Prostate gland (tissue), 2 donors: ENCODE measurements around the gene ICE2.

Experiments used
- POLR2A ChIP-seq: fragments of 450-650 bp; IDR thresholded peaks from one replicate; pipeline ENCODE4 v1.6.1; 2016; ENCODE audit warnings: antibody characterized with exemption, mild to moderate bottlenecking
- POLR2AphosphoS5 ChIP-seq: sonication (generic); formaldehyde crosslinking; IDR thresholded peaks from one replicate; pipeline ENCODE4 v1.6.1; 2017; ENCODE audit warnings: antibody characterized with exemption
- TF ChIP-seq, protein P1 (sequence below), 4 experiments: fragments of 200-600 bp in 2 of 4; fragments of 450-650 bp in 2 of 4; sonication (generic) in 2 of 4; IDR thresholded peaks; 1 replicate in 3 of 4; 2 replicates in 1 of 4; pipeline ENCODE4 v1.5.1; 2016 to 2019; ENCODE audit warnings: antibody characterized with exemption in 4 of 4, mild to moderate bottlenecking in 2 of 4, moderate library complexity in 2 of 4

DNA sequence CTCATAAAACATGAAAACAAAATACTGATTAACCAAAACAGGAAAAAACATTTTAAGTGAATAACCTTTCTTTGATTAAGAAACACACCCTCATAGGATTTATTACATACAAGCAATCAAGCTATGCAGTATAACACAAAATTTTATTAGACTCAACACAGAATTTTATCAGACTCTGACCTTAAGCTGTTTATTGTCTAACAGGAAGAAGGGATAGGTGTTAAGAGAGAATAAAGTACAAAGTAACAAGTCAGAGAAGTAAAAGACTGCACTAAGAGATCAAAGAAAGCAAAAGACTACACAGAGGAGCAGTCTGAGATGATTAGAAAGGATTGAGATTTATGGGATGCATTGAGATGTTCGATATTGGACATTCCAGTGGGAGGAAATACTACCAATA is 37.6 kb downstream of the ICE2 start:
- TF ChIP-seq, protein P1, sequence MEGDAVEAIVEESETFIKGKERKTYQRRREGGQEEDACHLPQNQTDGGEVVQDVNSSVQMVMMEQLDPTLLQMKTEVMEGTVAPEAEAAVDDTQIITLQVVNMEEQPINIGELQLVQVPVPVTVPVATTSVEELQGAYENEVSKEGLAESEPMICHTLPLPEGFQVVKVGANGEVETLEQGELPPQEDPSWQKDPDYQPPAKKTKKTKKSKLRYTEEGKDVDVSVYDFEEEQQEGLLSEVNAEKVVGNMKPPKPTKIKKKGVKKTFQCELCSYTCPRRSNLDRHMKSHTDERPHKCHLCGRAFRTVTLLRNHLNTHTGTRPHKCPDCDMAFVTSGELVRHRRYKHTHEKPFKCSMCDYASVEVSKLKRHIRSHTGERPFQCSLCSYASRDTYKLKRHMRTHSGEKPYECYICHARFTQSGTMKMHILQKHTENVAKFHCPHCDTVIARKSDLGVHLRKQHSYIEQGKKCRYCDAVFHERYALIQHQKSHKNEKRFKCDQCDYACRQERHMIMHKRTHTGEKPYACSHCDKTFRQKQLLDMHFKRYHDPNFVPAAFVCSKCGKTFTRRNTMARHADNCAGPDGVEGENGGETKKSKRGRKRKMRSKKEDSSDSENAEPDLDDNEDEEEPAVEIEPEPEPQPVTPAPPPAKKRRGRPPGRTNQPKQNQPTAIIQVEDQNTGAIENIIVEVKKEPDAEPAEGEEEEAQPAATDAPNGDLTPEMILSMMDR (IDR thresholded peaks at IDR 0.05) = no peak
- TF ChIP-seq POLR2A (no peak), POLR2AphosphoS5 (no peak)
